ENCODE results near the gene DIS3L2. TPM values are rescaled to one million over a fixed set of nuclear protein-coding genes. Genes with fewer than 3 reads are reported as not detected.

The DIS3L2 gene
- total RNA-seq, 6 donors from 2014 or later: 31.2 to 98.5 (median 50.3) TPM

DNA sequence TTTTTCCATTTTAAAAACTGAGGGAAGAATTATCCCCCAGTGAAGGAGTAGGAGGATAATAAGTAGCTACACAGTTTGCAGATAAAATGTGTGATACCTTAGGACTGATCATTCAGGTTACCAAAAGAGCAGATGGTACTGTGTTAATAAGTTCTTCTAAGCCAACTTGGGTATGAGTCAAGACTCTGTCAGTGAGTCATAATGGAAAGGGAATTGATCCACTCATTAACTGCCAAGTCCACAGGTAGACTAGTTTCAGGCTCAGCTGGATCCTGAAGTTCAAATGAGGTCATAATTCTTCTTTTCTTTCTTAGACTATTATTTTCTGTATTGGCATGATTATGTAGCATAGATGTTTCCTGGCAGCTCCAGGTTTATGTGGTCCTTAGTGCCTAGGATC lies 274.7 kb downstream of the DIS3L2 start:
- ATAC-seq (ENCODE audit: low FRiP score in 2 of 2) (no peak), DNase-seq (no peak)
- TF ChIP-seq POLR2AphosphoS5 (IDR thresholded peaks at IDR 0.05) (no peak), EP300 (IDR thresholded peaks at IDR 0.05) (no peak), POLR2A (IDR thresholded peaks at IDR 0.05) (no peak)
- TF ChIP-seq, protein P1, sequence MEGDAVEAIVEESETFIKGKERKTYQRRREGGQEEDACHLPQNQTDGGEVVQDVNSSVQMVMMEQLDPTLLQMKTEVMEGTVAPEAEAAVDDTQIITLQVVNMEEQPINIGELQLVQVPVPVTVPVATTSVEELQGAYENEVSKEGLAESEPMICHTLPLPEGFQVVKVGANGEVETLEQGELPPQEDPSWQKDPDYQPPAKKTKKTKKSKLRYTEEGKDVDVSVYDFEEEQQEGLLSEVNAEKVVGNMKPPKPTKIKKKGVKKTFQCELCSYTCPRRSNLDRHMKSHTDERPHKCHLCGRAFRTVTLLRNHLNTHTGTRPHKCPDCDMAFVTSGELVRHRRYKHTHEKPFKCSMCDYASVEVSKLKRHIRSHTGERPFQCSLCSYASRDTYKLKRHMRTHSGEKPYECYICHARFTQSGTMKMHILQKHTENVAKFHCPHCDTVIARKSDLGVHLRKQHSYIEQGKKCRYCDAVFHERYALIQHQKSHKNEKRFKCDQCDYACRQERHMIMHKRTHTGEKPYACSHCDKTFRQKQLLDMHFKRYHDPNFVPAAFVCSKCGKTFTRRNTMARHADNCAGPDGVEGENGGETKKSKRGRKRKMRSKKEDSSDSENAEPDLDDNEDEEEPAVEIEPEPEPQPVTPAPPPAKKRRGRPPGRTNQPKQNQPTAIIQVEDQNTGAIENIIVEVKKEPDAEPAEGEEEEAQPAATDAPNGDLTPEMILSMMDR (IDR thresholded peaks at IDR 0.05): no peak

DNA sequence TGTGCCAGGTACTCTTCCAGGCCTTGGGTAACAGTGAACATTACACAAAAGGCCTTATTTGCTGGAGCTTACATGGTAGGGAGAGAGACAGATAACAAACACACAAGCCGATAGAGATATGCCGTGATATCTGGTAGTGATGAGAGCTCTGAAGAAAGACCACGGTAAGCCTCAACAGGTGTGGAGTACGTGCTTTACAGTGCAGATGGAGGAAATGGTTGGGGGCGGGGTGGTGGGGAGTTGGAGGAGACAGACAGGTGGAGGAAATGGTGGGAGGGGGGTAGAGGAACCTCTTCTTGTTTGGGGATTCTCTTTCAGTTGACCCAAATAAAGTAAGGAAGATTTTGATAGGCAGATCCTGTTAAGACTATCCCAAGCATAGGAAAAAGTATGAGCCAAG lies 276.0 kb downstream of the DIS3L2 start:
- no peak for DNase-seq
- 65 to 79% methylated on average over 5 of the region's 5 CpGs for WGBS, 2 donors
- no peak for ATAC-seq (ENCODE audit: low FRiP score in 2 of 2)

More for the DNA sequence above, 274.7 kb downstream of the DIS3L2 start:
- no peaks in the 10 kb centered on the region for H3K27me3 ChIP-seq
- H3K4me3 ChIP-seq: no peak overlapping the region
- H3K27ac ChIP-seq: no peak overlapping the region
- H3K4me1 ChIP-seq: peaks cover 0 to 10% (median 7%) of the 10 kb centered on the region in 4 donors
- H3K9me3 ChIP-seq: no peaks in the 10 kb centered on the region
- peaks cover 0 to 10% (median 2%) of the 10 kb centered on the region in 4 donors for H3K36me3 ChIP-seq

DNA sequence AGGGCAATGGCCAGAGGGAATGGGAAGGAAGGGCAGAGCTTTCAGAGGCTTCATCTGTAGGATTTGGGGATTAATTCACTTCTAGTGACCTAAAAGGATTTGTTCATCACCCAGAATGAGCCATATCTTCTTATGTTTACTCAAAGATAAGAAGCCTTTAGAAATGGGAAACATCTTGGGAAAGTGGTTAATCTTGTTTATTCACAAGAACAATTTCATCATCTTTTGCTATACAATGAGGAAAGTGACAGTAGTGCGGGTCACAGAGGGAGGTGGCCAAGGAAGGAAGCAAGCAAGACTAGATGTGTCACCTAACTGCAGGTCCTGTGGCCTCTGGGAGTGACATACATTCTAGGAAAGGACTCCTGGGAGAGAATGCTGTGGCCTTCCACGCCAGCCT lies 276.6 kb downstream of the DIS3L2 start:
- Histone ChIP-seq H3K4me3 (no peak overlapping the region), H3K9me3 (no peaks in the 10 kb centered on the region), H3K27me3 (no peaks in the 10 kb centered on the region), H3K36me3 (peaks cover 0 to 10% (median 2%) of the 10 kb centered on the region in 4 donors), H3K4me1 (peaks cover 0 to 10% (median 7%) of the 10 kb centered on the region in 4 donors), H3K27ac (no peak overlapping the region)
- 80 to 91% methylated on average over 2 of the region's 2 CpGs for WGBS, 2 donors
- no peak for DNase-seq
- no peak for ATAC-seq (ENCODE audit: low FRiP score in 2 of 2)
- TF ChIP-seq, protein P1 (IDR thresholded peaks at IDR 0.05): no peak
- TF ChIP-seq POLR2A (IDR thresholded peaks at IDR 0.05) (no peak), EP300 (IDR thresholded peaks at IDR 0.05) (no peak), POLR2AphosphoS5 (IDR thresholded peaks at IDR 0.05) (no peak)

More for the DNA sequence above, 276.0 kb downstream of the DIS3L2 start:
- peaks cover 0 to 10% (median 2%) of the 10 kb centered on the region in 4 donors for H3K36me3 ChIP-seq
- no peak overlapping the region for H3K4me3 ChIP-seq
- H3K27me3 ChIP-seq: no peaks in the 10 kb centered on the region
- H3K4me1 ChIP-seq: peaks cover 0 to 10% (median 7%) of the 10 kb centered on the region in 4 donors
- TF ChIP-seq POLR2A (IDR thresholded peaks at IDR 0.05) (no peak), EP300 (IDR thresholded peaks at IDR 0.05) (no peak), POLR2AphosphoS5 (IDR thresholded peaks at IDR 0.05) (no peak)
- TF ChIP-seq, protein P1 (IDR thresholded peaks at IDR 0.05): no peak
- no peaks in the 10 kb centered on the region for H3K9me3 ChIP-seq
- H3K27ac ChIP-seq: no peak overlapping the region

DNA sequence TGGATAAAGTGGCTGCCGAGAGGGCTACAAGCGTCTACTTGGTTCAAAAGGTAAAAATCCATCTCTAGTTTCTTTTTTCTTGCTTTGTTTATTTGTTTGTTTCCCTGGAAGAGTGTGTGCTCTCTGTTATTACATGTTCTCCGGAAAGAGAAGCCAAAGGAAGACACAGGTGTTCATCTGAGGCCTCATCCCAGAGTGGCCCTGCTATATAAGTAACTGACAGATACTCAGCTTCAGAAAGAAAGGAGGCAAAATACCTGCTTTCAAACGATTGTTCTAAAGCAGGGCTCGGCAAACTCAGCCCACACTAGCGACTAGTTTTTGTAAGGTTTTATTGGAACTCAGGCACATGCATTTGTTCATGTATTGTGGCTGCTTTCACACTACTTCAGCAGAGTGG lies 277.1 kb downstream of the DIS3L2 start:
- WGBS, 2 donors: 94 to 97% methylated on average over 6 of the region's 6 CpGs
- ATAC-seq (ENCODE audit: low FRiP score in 2 of 2) (no peak), DNase-seq (no peak)
- Histone ChIP-seq H3K4me3 (no peak overlapping the region), H3K27me3 (no peaks in the 10 kb centered on the region), H3K4me1 (peaks cover 0 to 10% (median 7%) of the 10 kb centered on the region in 4 donors), H3K36me3 (peaks cover 0 to 10% (median 2%) of the 10 kb centered on the region in 4 donors), H3K27ac (no peak overlapping the region), H3K9me3 (no peaks in the 10 kb centered on the region)
- TF ChIP-seq POLR2A (IDR thresholded peaks at IDR 0.05) (no peak), EP300 (IDR thresholded peaks at IDR 0.05) (no peak), POLR2AphosphoS5 (IDR thresholded peaks at IDR 0.05) (no peak)
- TF ChIP-seq, protein P1 (IDR thresholded peaks at IDR 0.05): no peak
